GM12875 (cell line): ENCODE measurements around the gene TEDC1.

Source experiments
- H3K4me3 ChIP-seq: one replicate; pipeline ENCODE4 v1.5.1; 2011; ENCODE audit warnings: low read depth, low read length, control low read depth
- TF ChIP-seq, protein P1 (sequence below): IDR thresholded peaks from 2 replicates; pipeline ENCODE4 v1.5.1; 2011; ENCODE audit warnings: low read depth, mild to moderate bottlenecking, control low read depth, inconsistent platforms, low read length, moderate library complexity, borderline replicate concordance; ENCODE audit not compliant: insufficient read depth

TEDC1 gene

DNA sequence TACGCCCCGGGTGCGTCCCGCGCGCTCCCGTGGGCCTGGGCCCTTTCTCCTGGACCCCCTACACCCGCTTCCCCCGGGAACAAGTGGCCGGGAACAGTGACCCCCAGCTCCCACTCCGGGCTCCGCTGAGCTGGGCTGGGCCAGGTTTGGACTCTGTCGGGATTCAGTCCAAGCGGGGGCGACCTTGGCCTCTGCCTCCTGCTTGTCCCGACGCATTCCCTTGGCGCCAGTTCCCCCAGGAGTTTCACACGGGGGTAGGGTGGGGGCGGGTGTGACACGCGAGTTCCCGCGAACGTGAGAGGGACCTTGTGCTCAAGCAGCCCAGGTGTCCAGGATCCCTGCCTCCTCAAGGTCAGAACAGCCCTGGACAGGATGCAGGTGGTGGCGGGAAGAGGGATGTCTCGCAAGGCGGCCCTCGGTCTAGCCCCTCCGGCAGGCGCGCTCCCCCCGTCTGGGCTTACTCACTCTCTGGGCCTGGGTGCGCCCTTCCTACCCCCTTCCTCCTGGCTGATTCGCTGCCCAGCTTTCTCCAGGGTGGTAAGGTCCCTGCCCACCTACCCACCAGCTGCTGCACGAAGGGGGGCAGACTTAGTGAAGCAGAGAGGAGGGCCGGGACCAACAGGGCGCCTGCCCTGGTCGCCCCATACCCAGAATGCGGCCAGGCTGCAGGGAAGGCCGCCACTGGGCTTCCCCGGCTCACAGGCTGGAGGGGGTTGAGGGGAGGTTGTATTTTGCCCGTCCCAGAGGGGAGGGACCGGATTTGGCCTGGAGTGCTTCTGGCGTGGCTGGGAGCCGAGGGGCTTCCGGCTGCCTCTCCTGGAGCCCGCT is 15.6 kb upstream of the TEDC1 start:
- H3K4me3 ChIP-seq, result no peak overlapping the region
- TF ChIP-seq, protein P1, sequence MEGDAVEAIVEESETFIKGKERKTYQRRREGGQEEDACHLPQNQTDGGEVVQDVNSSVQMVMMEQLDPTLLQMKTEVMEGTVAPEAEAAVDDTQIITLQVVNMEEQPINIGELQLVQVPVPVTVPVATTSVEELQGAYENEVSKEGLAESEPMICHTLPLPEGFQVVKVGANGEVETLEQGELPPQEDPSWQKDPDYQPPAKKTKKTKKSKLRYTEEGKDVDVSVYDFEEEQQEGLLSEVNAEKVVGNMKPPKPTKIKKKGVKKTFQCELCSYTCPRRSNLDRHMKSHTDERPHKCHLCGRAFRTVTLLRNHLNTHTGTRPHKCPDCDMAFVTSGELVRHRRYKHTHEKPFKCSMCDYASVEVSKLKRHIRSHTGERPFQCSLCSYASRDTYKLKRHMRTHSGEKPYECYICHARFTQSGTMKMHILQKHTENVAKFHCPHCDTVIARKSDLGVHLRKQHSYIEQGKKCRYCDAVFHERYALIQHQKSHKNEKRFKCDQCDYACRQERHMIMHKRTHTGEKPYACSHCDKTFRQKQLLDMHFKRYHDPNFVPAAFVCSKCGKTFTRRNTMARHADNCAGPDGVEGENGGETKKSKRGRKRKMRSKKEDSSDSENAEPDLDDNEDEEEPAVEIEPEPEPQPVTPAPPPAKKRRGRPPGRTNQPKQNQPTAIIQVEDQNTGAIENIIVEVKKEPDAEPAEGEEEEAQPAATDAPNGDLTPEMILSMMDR, result no peak

DNA sequence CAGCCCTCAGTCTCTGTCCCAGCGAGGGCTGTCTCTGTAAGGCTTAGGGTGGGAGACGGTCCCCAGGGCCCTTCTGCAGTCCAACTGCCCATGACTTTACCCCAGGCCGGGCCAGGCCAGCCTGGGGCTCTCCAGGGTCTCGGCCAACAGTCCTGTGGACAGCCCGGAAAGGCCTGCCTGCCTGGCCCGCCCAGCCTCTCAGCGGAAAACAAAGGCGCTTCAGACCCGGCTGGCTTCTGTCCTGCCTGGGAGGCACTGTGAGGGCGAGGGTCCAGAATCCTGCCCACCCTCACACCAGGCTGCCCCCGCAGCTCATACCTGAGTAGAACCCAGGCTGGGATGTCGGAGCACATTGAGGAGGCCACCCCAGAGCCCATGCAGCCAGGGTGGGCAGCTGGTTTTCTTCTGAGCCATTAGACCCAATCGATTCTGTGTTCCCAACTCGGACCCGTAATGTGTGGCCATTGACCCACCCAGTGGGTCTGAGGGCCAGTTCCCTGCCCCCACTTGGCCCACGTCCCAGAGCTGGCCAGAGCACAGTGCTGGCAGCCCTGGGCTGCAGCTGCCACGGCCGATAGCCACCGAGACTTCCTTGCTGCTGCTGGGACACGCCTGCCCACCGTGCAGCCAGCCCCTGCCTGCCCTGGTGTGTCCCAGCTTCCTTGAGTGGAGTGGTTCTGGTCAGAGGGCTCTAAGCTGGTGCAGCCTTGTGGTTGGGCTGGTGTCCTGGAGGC is 14.8 kb upstream of the TEDC1 start:
- TF ChIP-seq, protein P1, result no peak
- no peak overlapping the region for H3K4me3 ChIP-seq

DNA sequence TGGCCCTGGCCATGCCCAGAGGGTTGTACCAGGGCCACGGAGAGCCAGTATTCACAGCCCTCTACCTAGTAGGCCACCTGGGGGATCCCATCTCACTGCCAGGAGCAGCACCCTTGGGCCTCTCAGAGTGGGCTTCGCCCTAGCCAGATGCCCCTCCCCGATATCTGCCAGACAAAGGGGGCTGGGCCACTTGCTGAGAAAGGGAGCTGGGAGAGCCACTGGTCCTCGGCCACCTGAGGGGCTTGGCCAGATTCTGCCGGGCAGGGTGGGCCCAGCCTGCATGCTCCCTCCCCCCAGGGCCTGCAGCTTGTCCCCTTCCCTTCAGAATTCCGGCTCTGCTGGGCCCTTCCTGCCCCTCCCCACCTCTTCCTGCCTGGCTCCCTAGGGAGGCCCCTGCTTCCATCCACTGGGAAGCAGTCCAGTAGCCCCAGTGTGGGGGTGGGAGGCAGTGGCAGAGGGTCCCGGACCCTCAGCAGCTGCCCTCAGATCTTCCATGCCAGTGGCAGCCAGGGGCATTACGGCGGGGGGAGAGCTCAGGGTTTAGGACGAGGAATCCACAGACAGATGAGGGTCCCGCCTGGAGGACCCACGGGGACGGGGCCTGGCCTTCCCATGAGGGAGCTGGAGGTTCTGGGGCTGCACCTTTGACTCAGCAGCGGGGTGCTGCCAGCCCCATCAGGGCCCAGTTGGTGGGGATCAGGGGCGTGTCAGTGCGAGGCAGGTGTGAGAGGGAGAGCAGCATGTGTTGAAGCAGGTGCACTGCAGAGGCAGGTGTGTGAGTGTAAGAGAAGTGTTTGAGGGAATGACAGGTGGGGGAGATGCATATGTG is 14.0 kb upstream of the TEDC1 start:
- TF ChIP-seq, protein P1, result no peak
- H3K4me3 ChIP-seq, result no peak overlapping the region

DNA sequence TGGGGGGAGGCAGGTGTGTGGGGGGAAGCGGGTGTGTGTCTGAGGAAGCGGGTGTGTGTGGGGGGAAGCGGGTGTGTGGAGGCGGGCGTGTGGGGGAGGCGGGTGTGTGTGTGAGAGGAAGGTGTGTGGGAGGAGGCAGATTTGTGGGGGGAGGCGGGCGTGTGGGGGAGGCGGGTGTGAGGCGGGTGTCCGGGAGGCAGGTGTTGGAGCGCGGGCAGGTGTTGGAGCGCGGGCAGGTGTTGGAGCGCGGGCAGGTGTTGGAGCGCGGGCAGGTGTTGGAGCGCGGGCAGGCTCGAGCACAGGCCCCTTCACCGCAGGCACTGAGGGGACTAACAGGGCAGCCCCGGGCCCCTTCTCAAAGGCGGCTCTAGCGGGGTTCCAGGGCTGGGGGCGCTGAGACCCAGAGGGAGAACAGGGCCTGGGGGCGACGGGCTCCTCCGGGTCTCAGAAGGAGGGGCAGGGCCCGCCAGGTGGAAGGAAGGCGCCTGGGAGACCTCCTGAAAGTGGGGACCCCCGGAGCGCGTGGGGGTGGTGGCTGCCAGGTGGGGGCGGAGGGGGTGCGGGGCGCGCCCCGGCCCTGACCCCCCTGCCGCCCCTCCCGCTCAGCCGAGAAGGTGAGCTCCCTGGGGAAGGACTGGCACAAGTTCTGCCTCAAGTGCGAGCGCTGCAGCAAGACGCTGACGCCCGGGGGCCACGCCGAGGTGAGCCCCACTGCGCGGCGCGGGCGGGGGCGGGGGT is 13.2 kb upstream of the TEDC1 start:
- no peak overlapping the region for H3K4me3 ChIP-seq
- TF ChIP-seq, protein P1, result no peak

DNA sequence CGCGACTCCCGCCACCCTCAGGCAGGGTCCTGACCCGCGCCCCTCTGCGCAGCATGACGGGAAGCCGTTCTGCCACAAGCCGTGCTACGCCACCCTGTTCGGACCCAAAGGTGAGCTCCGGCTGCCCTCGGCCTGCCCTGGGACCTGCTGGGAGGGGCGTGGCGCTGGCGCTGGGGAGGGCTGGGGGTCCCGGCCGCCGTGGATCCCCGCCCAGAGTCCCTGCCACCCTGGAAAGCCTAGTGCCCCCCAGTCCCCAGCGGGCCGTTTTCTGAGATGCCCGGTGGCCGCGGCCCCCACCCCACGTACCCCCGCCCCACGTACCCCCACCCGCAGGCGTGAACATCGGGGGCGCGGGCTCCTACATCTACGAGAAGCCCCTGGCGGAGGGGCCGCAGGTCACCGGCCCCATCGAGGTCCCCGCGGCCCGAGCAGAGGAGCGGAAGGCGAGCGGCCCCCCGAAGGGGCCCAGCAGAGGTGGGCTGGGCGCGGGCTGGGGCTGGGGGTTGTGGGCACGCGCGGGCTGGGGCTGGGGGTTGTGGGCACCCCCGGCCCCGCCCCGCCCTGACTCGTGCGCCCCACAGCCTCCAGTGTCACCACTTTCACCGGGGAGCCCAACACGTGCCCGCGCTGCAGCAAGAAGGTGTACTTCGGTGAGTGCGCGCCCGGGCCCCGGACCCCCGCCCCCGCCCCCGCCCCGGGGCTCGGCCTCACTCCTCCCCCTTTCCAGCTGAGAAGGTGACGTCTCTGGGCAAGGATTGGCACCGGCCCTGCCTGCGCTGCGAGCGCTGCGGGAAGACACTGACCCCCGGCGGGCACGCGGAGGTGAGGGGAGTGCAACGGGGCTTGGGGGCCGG is 12.4 kb upstream of the TEDC1 start:
- H3K4me3 ChIP-seq, result no peak overlapping the region
- TF ChIP-seq, protein P1, result no peak

DNA sequence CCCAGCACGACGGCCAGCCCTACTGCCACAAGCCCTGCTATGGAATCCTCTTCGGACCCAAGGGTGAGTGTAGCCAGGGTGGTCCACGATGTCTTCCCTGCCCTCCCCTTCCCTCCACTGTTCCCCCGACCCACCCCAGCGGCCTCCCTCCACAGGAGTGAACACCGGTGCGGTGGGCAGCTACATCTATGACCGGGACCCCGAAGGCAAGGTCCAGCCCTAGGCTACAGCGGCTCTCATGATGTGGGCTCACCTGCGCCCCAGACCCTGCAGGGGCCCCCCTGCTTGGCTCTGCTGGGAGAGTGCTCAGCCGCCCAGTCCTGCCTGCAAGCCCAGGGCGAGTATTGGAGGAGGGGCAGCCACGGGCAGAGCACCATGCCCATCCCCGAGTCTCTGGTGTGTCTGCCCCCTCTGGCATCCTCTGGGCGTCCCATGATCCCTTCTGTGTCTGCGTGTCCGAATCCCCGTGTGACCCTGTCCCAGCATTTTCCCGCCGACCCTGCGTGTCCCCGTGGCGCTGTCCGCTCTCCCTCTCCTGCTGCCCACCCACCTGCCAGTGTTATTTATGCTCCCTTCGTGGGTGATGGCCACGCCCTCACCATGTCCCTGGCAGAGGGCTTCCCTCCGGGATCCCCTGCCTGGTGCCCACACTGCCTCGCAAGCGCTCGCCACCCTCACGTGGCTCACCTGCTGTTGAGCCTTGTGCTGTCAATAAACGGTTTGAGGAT is 11.5 kb upstream of the TEDC1 start:
- H3K4me3 ChIP-seq, result no peak overlapping the region

More for the DNA sequence above, 11.5 kb upstream of the TEDC1 start:
- TF ChIP-seq, protein P1, result no peak
